Adrenal gland (tissue), 5 donors: Measurements from ENCODE around the gene MFRP.

Experiments
- CTCF ChIP-seq, 6 experiments: fragments of 450-650 bp in 4 of 6; fragments of 200-600 bp in 2 of 6; sonication (generic) in 1 of 6; IDR thresholded peaks; 1 replicate in 5 of 6; 2 replicates in 1 of 6; pipeline versions ENCODE4 v1.5.1 to v1.8.0; 2016 to 2021; ENCODE audit warnings: antibody characterized with exemption in 6 of 6, mild to moderate bottlenecking in 2 of 6, moderate library complexity in 1 of 6
- POLR2A ChIP-seq, 2 donors: fragments of 450-650 bp; IDR thresholded peaks; one replicate each; pipeline ENCODE4 v1.6.1; 2017; ENCODE audit warnings: antibody characterized with exemption in 2 of 2, mild to moderate bottlenecking in 2 of 2, moderate library complexity in 1 of 2
- donor health status: DM: no; HTN: no; CAD: no.

- TF ChIP-seq CTCF (IDR thresholded peaks at IDR 0.05) = no peak
- TF ChIP-seq POLR2A (IDR thresholded peaks at IDR 0.05) = no peak
Measured at GRCh38 chr11:119347940-119348605, 1.6 kb upstream of the MFRP start.
